ENCODE data around the gene LPCAT1.

LPCAT1 gene

DNA sequence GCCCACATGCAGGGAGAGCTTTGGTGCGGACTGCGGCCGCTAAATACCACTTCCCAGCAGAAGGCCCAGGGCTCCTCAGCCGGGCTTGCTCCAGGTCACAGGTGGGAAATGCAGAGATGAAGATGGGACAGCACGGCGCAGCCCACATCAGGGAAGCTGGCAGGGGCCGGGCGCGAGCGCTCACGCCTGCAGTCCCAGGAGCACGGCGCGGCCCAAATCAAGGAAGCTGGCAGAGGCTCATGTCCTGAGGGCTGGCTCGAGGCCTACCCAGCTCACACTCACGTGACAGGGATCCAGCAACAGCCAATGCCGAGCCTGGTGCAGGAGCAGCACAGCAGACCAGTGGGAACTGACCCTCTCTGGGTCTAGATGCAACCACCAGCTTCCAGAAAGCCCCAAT is 16.3 kb downstream of the LPCAT1 start:
- H3K9me2 ChIP-seq (replicated peaks; ENCODE audit: low read depth, low read length): no peaks in the 10 kb centered on the region
- H2AFZ ChIP-seq (ENCODE audit: low read length): no peak overlapping the region
- TF ChIP-seq EZH2phosphoT487 (IDR thresholded peaks at IDR 0.05; ENCODE audit: borderline replicate concordance): no peak
- TF ChIP-seq, protein P1, sequence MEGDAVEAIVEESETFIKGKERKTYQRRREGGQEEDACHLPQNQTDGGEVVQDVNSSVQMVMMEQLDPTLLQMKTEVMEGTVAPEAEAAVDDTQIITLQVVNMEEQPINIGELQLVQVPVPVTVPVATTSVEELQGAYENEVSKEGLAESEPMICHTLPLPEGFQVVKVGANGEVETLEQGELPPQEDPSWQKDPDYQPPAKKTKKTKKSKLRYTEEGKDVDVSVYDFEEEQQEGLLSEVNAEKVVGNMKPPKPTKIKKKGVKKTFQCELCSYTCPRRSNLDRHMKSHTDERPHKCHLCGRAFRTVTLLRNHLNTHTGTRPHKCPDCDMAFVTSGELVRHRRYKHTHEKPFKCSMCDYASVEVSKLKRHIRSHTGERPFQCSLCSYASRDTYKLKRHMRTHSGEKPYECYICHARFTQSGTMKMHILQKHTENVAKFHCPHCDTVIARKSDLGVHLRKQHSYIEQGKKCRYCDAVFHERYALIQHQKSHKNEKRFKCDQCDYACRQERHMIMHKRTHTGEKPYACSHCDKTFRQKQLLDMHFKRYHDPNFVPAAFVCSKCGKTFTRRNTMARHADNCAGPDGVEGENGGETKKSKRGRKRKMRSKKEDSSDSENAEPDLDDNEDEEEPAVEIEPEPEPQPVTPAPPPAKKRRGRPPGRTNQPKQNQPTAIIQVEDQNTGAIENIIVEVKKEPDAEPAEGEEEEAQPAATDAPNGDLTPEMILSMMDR (conservative IDR thresholded peaks at IDR 0.05; ENCODE audit: low read length): no peak
- no peaks in the 10 kb centered on the region for H3K4me1 ChIP-seq (ENCODE audit: insufficient read depth, low read length, poor library complexity, severe bottlenecking)
- H3K27me3 ChIP-seq (ENCODE audit: insufficient read depth, low read length, poor library complexity, severe bottlenecking): no peaks in the 10 kb centered on the region
- no peaks in the 10 kb centered on the region for H3F3A ChIP-seq (ENCODE audit: low read depth)
- no peak overlapping the region for H3K4me2 ChIP-seq (ENCODE audit: low read depth, low read length, poor library complexity, severe bottlenecking)
- H3K36me3 ChIP-seq (ENCODE audit: insufficient read depth, low read length): peaks cover 39% of the 10 kb centered on the region; the same call in 1 of the 2 replicates
- H3K4me3 ChIP-seq (ENCODE audit: low read length, poor library complexity, severe bottlenecking): no peak overlapping the region
- H3K9me3 ChIP-seq (ENCODE audit: insufficient read depth, low read depth, low read length): no peaks in the 10 kb centered on the region
- peaks cover 73% of the 10 kb centered on the region for H4K20me1 ChIP-seq (ENCODE audit: insufficient read depth, low read length, poor library complexity, severe bottlenecking)
- no peak overlapping the region for H3K9ac ChIP-seq (ENCODE audit: low read depth, low read length, poor library complexity, severe bottlenecking)
- H3K79me2 ChIP-seq (ENCODE audit: insufficient read depth, low read length): peaks cover 99% of the 10 kb centered on the region

DNA sequence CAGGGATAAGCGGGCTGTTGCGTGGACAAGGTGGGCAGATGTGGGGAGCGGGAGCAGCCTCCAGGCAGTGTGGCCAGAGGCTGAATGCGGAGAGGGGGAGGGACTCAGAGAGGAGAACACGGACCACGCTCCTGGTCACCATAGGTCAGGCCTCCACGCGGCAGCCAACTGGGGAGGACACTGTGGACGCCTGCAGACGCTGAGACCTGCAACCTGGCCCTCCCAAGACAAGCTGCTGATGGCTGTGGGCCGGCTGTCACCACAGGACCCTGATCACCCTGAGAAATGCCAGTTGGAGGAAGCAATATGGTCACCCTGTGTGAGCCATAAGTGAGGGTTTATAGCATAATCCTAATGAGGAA is 16.8 kb downstream of the LPCAT1 start:
- Histone ChIP-seq H2AFZ (ENCODE audit: low read length) (no peak overlapping the region), H3K36me3 (ENCODE audit: insufficient read depth, low read length) (peaks cover 34% of the 10 kb centered on the region; the same call in 1 of the 2 replicates), H3K4me3 (ENCODE audit: low read length, poor library complexity, severe bottlenecking) (no peak overlapping the region), H3K4me1 (ENCODE audit: insufficient read depth, low read length, poor library complexity, severe bottlenecking) (no peaks in the 10 kb centered on the region), H3K27me3 (ENCODE audit: insufficient read depth, low read length, poor library complexity, severe bottlenecking) (no peaks in the 10 kb centered on the region), H3K9me3 (ENCODE audit: insufficient read depth, low read depth, low read length) (no peaks in the 10 kb centered on the region), H3K9ac (ENCODE audit: low read depth, low read length, poor library complexity, severe bottlenecking) (no peak overlapping the region), H4K20me1 (ENCODE audit: insufficient read depth, low read length, poor library complexity, severe bottlenecking) (peaks cover 73% of the 10 kb centered on the region), H3F3A (ENCODE audit: low read depth) (no peaks in the 10 kb centered on the region), H3K4me2 (ENCODE audit: low read depth, low read length, poor library complexity, severe bottlenecking) (no peak overlapping the region), H3K9me2 (replicated peaks; ENCODE audit: low read depth, low read length) (no peaks in the 10 kb centered on the region), H3K79me2 (ENCODE audit: insufficient read depth, low read length) (peaks cover 99% of the 10 kb centered on the region)
- TF ChIP-seq, protein P1 (conservative IDR thresholded peaks at IDR 0.05; ENCODE audit: low read length): no peak
- TF ChIP-seq EZH2phosphoT487 (IDR thresholded peaks at IDR 0.05; ENCODE audit: borderline replicate concordance): no peak

DNA sequence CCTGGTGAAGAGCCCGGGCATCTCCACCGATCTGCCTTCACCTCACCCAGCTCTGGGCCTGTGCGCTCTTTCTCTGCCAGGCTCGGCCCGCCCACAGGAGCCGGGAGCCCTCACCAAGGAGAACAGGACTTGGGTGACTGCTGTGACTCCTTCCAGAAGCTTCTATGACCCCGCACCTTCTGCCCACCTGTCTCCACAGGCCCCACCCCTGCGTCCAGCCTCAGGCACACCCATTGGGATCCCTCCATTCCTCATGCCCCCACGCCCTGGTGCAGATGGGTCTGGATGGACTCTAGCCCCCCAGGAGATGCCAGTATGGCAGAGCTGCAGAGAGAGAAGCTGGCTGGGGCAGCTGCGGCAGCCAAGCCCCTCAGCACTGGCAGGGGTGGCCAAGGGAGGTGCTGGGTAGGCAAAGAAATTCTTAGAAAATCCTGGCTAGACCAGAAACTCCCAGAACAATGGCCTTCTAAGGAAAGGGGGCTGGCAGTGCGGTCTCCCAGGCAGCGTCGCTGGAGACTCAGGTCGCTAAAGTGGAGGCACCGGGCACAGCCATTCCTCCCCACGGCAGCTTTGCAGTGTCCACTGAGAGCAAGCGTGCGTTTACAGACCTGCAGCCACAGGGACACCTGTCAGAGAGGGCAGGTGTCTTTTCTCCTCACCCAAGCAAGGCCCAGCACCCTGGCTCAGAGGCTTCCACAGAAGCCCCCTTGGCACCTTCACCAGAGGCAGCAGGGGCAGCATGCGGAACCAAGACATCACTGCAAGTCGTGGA is 17.3 kb downstream of the LPCAT1 start:
- H3F3A ChIP-seq (ENCODE audit: low read depth): no peaks in the 10 kb centered on the region
- H3K4me2 ChIP-seq (ENCODE audit: low read depth, low read length, poor library complexity, severe bottlenecking): no peak overlapping the region
- no peak overlapping the region for H3K4me3 ChIP-seq (ENCODE audit: low read length, poor library complexity, severe bottlenecking)
- no peak overlapping the region for H2AFZ ChIP-seq (ENCODE audit: low read length)
- H3K9me3 ChIP-seq (ENCODE audit: insufficient read depth, low read depth, low read length): no peaks in the 10 kb centered on the region
- peaks cover 99% of the 10 kb centered on the region for H3K79me2 ChIP-seq (ENCODE audit: insufficient read depth, low read length)
- no peaks in the 10 kb centered on the region for H3K4me1 ChIP-seq (ENCODE audit: insufficient read depth, low read length, poor library complexity, severe bottlenecking)
- no peaks in the 10 kb centered on the region for H3K9me2 ChIP-seq (replicated peaks; ENCODE audit: low read depth, low read length)
- peaks cover 73% of the 10 kb centered on the region for H4K20me1 ChIP-seq (ENCODE audit: insufficient read depth, low read length, poor library complexity, severe bottlenecking)
- TF ChIP-seq, protein P1 (conservative IDR thresholded peaks at IDR 0.05; ENCODE audit: low read length): no peak
- no peak for TF ChIP-seq EZH2phosphoT487 (IDR thresholded peaks at IDR 0.05; ENCODE audit: borderline replicate concordance)
- no peaks in the 10 kb centered on the region for H3K27me3 ChIP-seq (ENCODE audit: insufficient read depth, low read length, poor library complexity, severe bottlenecking)
- peaks cover 35% of the 10 kb centered on the region; the same call in 1 of the 2 replicates for H3K36me3 ChIP-seq (ENCODE audit: insufficient read depth, low read length)
- no peak overlapping the region for H3K9ac ChIP-seq (ENCODE audit: low read depth, low read length, poor library complexity, severe bottlenecking)

Measured in Loucy (cell line).